ENCODE data around the gene CD2. TPM values are rescaled to one million over a fixed set of nuclear protein-coding genes. Genes with fewer than 3 reads are reported as not detected.

Gene CD2
- total RNA-seq, 1 donor from 2014 or later = 1.6 TPM

Other genes with a start within 250 kb of the CD2 start
- gene CD58, start 183.4 kb upstream of the CD2 start, total RNA-seq = 20.6 TPM
- 46.5 TPM for gene IGSF3, start 86.7 kb upstream of the CD2 start, total RNA-seq
- gene PTGFRN, start 155.5 kb downstream of the CD2 start, total RNA-seq = 112 TPM
- gene CD101, start 247.3 kb downstream of the CD2 start, total RNA-seq = 3.0 TPM

Data from tongue (tissue), 1 donor.